ENCODE measurements around the gene ZFAND3.
"Not testable (repeated sequence)": the region's sequence is repeated elsewhere in the genome, so short reads cannot be mapped to it uniquely, and the experiment has no call there.

Gene ZFAND3

DNA sequence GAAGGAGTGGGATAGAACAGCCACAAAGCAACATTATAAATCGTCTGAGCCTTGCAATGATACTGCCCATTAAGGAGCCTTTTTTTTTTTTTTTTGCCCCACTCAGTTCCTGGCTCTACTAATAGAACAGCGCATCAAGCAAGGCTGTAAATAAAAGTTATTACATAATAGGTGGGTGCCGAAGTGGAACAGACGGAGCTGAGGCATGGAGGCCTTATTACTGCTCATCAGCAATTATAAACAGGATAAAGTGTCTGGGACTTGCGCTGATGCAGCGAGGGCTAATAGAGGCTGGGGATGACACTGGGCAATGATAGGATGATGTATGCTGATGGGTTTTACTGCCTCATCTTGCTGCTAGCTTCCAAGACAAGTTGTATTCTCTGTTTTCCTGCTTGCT is 272.1 kb downstream of the ZFAND3 start:
- ATAC-seq (no peak), DNase-seq (no peak)

GRCh38 chr6:38092465-38092864 is 272.9 kb downstream of the ZFAND3 start:
- ATAC-seq, result no peak
- DNase-seq, result no peak

GRCh38 chr6:38092964-38093363 is 273.4 kb downstream of the ZFAND3 start:
- DNase-seq, result no peak
- ATAC-seq, result no peak

DNA sequence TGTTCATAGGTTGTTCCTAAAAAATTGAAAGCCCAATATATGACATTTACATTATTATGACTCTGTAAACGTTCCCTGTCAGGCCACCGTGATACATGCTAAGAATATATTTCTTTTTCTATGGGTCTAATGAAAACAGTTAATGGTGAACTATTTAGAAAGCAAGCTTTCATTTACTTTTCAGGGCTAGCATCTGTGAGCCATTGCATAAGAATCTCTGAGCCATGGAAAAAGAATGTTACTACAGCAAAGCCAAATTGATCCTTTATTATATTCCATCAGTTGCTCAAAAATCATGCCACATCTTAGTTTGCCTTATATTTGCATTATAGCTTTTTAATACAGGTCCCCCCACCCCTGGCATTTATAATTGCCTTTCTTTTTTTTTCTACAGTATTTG is 275.5 kb downstream of the ZFAND3 start:
- ATAC-seq (no peak), DNase-seq (no peak)

GRCh38 chr6:38099221-38099620 is 279.7 kb downstream of the ZFAND3 start:
- no peak for DNase-seq
- no peak for ATAC-seq

- ATAC-seq, result no peak
Measured at GRCh38 chr6:38100380-38100779, 280.9 kb downstream of the ZFAND3 start.

GRCh38 chr6:38103921-38104320 is 284.4 kb downstream of the ZFAND3 start:
- DNase-seq (no peak), ATAC-seq (no peak)

More at GRCh38 chr6:38100380-38100779, 280.9 kb downstream of the ZFAND3 start:
- no peak for DNase-seq

- DNase-seq (no peak), ATAC-seq (no peak)
Measured at GRCh38 chr6:38105066-38105465, 285.5 kb downstream of the ZFAND3 start.

- DNase-seq (no peak), ATAC-seq (no peak)
Measured at GRCh38 chr6:38107073-38107472, 287.5 kb downstream of the ZFAND3 start.

DNA sequence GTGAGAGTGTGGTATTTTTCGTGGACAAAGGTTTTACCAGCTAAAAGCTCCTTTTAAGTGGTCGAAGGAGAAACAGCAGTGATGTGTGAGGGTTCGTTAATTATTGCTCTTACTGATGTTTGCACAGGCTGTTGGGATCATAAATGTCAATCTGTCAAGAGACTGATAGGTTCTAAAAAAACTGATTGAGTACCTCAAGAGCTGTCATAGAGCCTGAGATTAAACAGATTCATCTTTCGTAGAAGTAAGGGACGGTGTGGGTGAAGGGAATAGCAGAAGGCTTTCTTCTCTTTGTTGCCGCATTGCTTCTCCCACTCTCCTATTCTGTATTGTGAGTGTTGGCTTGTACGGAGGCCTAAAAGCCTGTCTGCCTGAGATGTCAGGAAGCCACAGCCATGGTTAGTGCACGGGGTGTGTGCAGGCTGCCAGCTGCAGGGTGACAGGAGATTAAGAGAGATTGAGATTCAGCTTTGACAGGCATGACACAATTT is 291.0 kb downstream of the ZFAND3 start:
- peak; percentile 52 for ATAC-seq
- no peak for DNase-seq

DNA sequence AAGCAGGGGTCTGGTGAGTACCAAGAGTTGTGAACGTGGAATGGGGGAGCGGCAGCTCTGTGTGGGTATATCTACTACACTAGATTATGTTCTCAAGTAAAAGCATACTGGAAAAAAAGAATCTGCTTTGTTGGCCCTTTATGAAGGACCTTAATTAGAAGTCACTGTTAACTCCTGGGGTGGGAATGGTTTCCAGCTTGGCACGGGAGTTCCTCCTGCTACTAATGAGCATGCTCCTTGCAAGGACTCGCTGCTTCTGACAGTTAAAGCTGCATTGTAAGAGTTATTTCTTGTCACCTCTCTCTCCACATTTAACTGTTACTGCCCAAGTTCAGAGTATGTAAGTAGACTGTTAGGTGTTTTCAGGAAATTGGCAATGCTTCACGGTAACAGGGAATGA is 292.7 kb downstream of the ZFAND3 start:
- ATAC-seq (no peak), DNase-seq (no peak)

DNA sequence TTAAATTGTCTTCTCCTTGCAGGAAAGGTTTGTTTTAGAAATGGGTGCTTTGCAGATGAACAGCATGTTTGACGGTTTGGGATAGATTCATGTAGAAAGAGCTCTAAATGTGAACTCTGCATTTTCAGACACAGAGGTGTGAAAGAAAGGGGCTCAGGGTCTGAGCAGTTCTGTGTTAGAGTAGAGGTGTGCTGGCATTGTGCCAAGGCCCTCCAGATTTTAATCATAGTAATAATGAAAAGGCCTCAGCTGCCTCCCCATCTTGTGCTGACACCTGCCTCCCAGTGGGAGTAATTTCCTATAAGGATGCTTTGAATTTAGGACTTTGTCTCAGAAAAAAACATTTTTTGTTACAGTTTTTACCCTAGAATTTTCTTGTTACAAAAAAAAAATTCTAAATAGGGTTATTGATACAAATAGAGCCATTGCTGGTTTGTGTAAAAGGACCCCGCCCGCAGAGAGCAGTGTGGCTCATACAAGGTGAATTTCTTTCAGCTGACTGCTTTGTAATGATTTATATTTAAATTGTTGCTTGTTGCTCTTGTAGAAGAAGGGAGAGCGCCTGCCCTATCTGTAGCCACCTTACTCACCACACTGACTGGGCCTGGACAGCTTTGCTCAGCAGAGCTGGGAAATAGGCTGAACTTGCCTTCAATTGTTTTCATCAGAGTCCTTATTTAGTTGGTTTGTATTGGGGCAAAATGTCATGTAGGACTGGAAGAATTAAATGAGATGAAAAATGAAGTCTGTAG is 294.5 kb downstream of the ZFAND3 start:
- no peak for DNase-seq
- ATAC-seq, result no peak

DNA sequence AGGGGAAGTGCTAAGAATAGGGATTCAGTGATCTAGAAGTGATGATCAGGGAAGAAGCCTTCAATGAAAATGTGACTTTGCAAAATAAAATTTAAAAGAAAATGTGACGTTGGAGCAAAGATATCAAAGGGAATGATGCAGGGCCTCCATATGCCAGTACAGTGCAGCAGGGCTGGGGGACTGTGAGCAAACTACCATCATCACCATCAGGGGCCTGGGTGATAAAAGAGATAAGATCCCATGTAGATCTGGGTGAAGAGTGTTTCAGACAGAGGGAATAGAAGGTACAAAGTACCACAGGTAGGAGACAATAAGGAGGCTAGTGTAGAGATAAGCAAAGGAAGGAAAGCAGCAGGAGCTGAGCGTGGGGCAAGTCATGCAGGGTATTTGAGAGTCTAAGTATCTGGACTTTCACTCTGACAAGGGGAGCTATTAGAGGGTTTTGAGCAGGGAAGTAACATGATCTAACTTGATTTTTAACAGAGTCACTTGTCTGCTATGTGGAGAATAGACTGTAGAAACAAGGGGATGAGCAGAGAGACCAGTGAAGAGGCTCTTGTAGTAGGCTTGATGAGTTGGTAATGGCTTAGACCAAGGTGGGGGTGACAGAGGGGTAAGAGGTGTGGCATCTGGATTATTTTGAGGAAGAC is 295.6 kb downstream of the ZFAND3 start:
- no peak for ATAC-seq
- no peak for DNase-seq

DNA sequence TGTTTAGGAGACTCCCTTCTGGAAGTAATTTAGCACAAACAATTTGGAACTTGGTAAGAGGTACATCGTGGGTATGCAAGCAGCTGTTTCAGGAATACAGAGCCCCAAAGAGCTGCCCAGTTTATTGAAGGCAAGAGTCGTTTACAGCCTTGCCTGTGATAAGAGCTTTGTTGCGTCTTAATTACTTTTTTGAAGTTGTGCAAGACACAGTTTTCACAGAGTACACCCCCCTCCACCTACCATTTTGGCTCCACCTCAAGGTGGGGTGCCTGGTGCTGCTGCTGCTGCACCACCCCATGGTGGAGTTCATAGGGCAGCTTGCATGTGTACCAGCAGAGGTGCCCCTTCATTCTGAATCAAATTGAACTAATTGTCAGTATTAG is 296.1 kb downstream of the ZFAND3 start:
- DNase-seq (no peak), ATAC-seq (no peak)

- DNase-seq (no peak), ATAC-seq (no peak)
Measured at GRCh38 chr6:38116248-38116647, 296.7 kb downstream of the ZFAND3 start.

- no peak for DNase-seq
Measured at GRCh38 chr6:38117281-38117680, 297.8 kb downstream of the ZFAND3 start.

DNA sequence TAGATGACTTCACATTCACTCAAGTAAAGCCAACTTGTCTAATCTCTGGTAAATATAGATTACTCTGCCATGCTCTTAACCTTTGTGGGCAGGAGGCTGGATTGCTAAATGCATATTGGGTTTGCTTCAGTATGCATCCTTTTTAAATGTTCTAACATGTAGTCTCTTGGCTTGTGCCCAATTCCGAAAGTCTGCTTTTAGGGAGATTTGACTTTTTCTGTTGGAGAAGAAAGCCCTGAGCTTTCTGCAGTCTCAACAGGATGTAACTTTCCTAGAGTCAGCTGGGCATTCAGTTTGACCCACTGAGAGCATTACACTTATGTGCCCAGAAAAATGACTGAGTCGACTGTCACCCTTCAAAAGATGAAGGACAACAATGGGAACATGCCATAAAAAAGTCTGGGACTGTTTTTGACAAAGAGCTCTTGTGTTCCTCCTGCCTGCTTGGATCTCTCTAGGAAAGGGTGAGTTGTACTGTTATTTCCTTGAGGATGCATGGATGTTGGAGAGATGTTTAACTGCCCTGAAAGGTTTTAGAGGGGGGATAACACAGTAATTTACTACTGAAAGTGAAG is 299.4 kb downstream of the ZFAND3 start:
- no peak for DNase-seq

More at GRCh38 chr6:38117281-38117680, 297.8 kb downstream of the ZFAND3 start:
- no peak for ATAC-seq

DNA sequence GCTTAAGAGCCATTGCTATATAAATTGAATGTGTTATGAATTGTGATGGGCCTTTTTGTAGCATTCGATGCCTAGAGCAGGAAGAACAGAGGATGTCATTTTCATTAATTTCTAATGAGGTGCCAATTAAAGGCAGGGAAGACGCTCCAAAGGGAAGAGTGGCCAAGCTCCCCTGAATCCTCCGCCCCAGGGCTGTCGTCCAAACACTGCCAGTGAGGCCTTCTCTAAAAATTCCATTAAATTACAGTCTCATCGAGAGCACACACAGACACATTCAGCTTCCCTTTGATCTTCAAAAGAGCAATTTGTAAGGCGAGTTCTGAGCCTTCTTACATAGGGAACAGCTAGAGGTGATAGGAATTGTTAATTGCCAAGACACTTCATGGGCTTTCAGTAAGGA is 300.0 kb downstream of the ZFAND3 start:
- no peak for ATAC-seq
- DNase-seq, result no peak

More for the DNA sequence above, 299.4 kb downstream of the ZFAND3 start:
- no peak for ATAC-seq

DNA sequence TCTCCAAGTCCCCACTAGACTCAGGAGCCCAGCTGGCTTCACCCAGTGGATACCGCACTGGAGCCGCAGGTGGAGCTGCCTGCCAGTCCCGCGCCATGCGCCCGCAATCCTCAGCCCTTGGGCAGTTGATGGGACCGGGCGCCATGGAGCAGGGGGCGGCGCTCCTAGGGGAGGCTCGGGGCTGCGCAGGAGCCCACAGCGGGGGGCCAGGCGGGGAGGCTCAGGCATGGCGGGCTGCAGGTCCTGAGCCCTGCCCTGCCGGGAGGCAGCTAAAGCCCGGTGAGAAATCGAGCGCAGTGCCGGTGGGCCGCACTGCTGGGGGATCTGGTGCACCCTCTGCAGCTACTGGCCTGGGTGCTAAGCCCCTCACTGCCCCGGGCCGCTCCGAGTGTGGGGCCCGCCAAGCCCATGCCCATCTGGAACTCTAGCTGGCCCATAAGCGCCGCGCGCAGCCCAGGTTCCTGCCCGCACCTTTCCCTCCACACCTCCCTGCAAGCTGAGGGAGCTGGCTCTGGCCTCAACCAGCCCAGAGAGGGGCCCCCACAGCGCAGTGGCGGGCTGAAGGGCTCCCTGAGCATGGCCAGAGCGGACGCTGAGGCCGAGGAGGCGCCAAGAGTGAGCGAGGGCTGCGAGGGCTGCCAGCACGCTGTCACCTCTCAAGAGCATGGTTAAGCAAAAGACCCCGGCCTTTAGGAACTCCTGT is 304.8 kb downstream of the ZFAND3 start:
- not testable (repeated sequence) for ATAC-seq, DNase-seq

GRCh38 chr6:38127284-38127683 is 307.8 kb downstream of the ZFAND3 start:
- DNase-seq (no peak), ATAC-seq (no peak)

- DNase-seq (peak; percentile 23), ATAC-seq (peak; percentile 93)
Measured at GRCh38 chr6:38131527-38131965, 312.0 kb downstream of the ZFAND3 start.

- ATAC-seq (no peak), DNase-seq (no peak)
Measured at GRCh38 chr6:38133932-38134703, 314.6 kb downstream of the ZFAND3 start.

Data from stimulated activated naive CD8-positive, alpha-beta T cell treated with anti-CD3 and anti-CD28 coated beads, Interleukin-15, Interleukin-2, amounts not matched to agents 100 U/mL and 50 U/mL, for 24 hours (primary cell).